Neural cell (in vitro differentiated cells): ENCODE data around the gene INPP1. TPM values are rescaled to one million over a fixed set of nuclear protein-coding genes. Genes with fewer than 3 reads are reported as not detected.

Source experiments
- H2AFZ ChIP-seq: fragments of 200-600, 300-800 bp; sonication (generic), shearing (Covaris generic); 2 replicates; pipeline ENCODE4 v1.6.0; 2014; ENCODE audit warnings: low read depth, mild to moderate bottlenecking, antibody characterized with exemption, low read length, moderate library complexity
- H3F3A ChIP-seq: fragments of 200-600 bp; shearing (Covaris generic); 2 replicates; pipeline ENCODE4 v1.6.1; 2016; ENCODE audit warnings: mild to moderate bottlenecking, moderate library complexity, mixed read lengths, antibody characterized with exemption, low read length; ENCODE audit not compliant: insufficient read depth, poor library complexity, severe bottlenecking
- H3K27ac ChIP-seq: fragments of 200-600, 300-800 bp; sonication (generic), shearing (Covaris generic); 2 replicates; pipeline ENCODE4 v1.5.1; 2014; ENCODE audit warnings: mild to moderate bottlenecking, low read length, moderate library complexity
- H3K27me3 ChIP-seq: fragments of 300-800, 200-600 bp; sonication (generic), shearing (Covaris generic); 2 replicates; pipeline ENCODE4 v1.6.0; 2014; ENCODE audit warnings: mild to moderate bottlenecking, low read depth, low read length, moderate library complexity; ENCODE audit not compliant: insufficient read depth
- H3K36me3 ChIP-seq: fragments of 300-800, 200-600 bp; sonication (generic), shearing (Covaris generic); 2 replicates; pipeline ENCODE4 v1.5.1; 2014; ENCODE audit warnings: mild to moderate bottlenecking, antibody characterized with exemption, low read length, moderate library complexity; ENCODE audit not compliant: insufficient read depth
- H3K4me2 ChIP-seq: fragments of 300-800, 200-600 bp; sonication (generic), shearing (Covaris generic); 2 replicates; pipeline ENCODE4 v1.6.0; 2014; ENCODE audit warnings: mild to moderate bottlenecking, low read length
- H3K4me3 ChIP-seq: fragments of 300-800, 200-600 bp; sonication (generic), shearing (Covaris generic); 2 replicates; pipeline ENCODE4 v1.5.1; 2014; ENCODE audit warnings: mild to moderate bottlenecking, low read length, moderate library complexity
- H3K79me2 ChIP-seq: fragments of 200-600 bp; shearing (Covaris generic); replicated peaks from 2 replicates; pipeline ENCODE4 v1.6.0; 2014; ENCODE audit warnings: mild to moderate bottlenecking, low read length, moderate library complexity; ENCODE audit not compliant: insufficient read depth
- H3K9ac ChIP-seq: fragments of 300-800, 200-600 bp; sonication (generic), shearing (Covaris generic); 2 replicates; pipeline ENCODE4 v1.6.1; 2016; ENCODE audit warnings: mild to moderate bottlenecking, low read length, mixed read lengths
- H3K9me2 ChIP-seq: fragments of 200-600 bp; shearing (Covaris generic); 2 replicates; pipeline ENCODE4 v1.6.1; 2016; ENCODE audit warnings: mild to moderate bottlenecking, low read length, mixed read lengths; ENCODE audit not compliant: insufficient read depth
- H3K9me3 ChIP-seq: fragments of 200-600, 300-800 bp; sonication (generic), shearing (Covaris generic); 2 replicates; pipeline ENCODE4 v1.6.1; 2016; ENCODE audit warnings: mild to moderate bottlenecking, mixed run types, low read length, moderate library complexity, mixed read lengths
- H4K20me1 ChIP-seq: fragments of 200-600 bp; shearing (Covaris generic); 2 replicates; pipeline ENCODE4 v1.6.1; 2016; ENCODE audit warnings: mild to moderate bottlenecking, mixed run types; ENCODE audit not compliant: insufficient read depth
- CTCF ChIP-seq: fragments of 450-650 bp; IDR thresholded peaks from 2 replicates; pipeline ENCODE4 v1.5.1; 2014; ENCODE audit warnings: antibody characterized with exemption, mild to moderate bottlenecking, moderate library complexity; ENCODE audit not compliant: poor library complexity, severe bottlenecking
- EP300 ChIP-seq: fragments of 450-650 bp; conservative IDR thresholded peaks from 2 replicates; pipeline ENCODE4 v1.6.1; 2014; ENCODE audit warnings: antibody characterized with exemption, mild to moderate bottlenecking, moderate library complexity; ENCODE audit not compliant: poor library complexity, severe bottlenecking
- EZH2 ChIP-seq: fragments of 200-600, 300-800 bp; shearing (Covaris generic), sonication (generic); IDR thresholded peaks from 2 replicates; pipeline ENCODE4 v1.6.1; 2014; ENCODE audit warnings: antibody characterized with exemption, low read length, borderline replicate concordance, mild to moderate bottlenecking; ENCODE audit not compliant: insufficient read depth, poor library complexity, severe bottlenecking
- MXI1 ChIP-seq: fragments of 450-650 bp; conservative IDR thresholded peaks from 2 replicates; pipeline ENCODE4 v1.6.1; 2014; ENCODE audit warnings: antibody characterized with exemption, mild to moderate bottlenecking; ENCODE audit not compliant: poor library complexity, severe bottlenecking
- POLR2AphosphoS5 ChIP-seq: IDR thresholded peaks from 2 replicates; pipeline ENCODE4 v1.6.1; 2012
- RAD21 ChIP-seq: fragments of 450-650 bp; conservative IDR thresholded peaks from 2 replicates; pipeline ENCODE4 v1.6.1; 2014; ENCODE audit warnings: antibody characterized with exemption, mild to moderate bottlenecking, moderate library complexity
- REST ChIP-seq: IDR thresholded peaks from 2 replicates; pipeline ENCODE4 v1.6.1; 2012; ENCODE audit warnings: borderline replicate concordance
- SMC3 ChIP-seq: fragments of 450-650 bp; conservative IDR thresholded peaks from 2 replicates; pipeline ENCODE4 v1.6.1; 2014; ENCODE audit warnings: antibody characterized with exemption, mild to moderate bottlenecking, moderate library complexity; ENCODE audit not compliant: poor library complexity
- TAF1 ChIP-seq: IDR thresholded peaks from 2 replicates; pipeline ENCODE4 v1.6.1; 2012; ENCODE audit warnings: low read depth
- polyA plus RNA-seq: library from polyadenylated mRNA; depleted of rRNA; stranded (reverse); fragments of >200 nt; gene quantifications from 2 replicates; pipeline ENCODE4 v1.2.3, GENCODE V29; 2014

Gene INPP1
- polyA plus RNA-seq, 1 donor from 2014 or later, result 15.1 TPM

GRCh38 chr2:190338453-190338852, 4.9 kb upstream of the INPP1 start:
- no peak overlapping the region for H2AFZ ChIP-seq

DNA sequence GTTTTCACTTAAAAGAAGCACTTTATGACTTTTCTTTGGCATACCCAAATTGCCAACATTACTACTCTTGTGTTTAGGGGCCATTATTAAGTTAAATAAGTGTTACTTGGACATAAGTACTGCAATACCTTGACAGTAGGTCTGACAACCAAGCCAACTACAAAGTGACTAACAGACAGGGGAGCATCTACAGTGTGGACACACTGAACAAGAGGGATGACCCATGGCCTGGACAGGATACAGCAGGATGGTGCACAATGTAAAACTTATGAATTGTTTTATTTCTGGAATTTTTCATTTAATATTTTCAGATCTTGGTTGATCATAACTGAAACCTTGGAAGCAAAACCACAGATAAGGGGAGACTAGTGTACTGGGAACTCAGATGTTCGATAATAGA, 4.0 kb upstream of the INPP1 start:
- Histone ChIP-seq H3K9me2 (no peaks in the 10 kb centered on the region), H3K27me3 (no peaks in the 10 kb centered on the region), H3K79me2 (no peaks in the 10 kb centered on the region), H3K9ac (no peak overlapping the region), H3K9me3 (no peaks in the 10 kb centered on the region), H3K36me3 (no peaks in the 10 kb centered on the region), H4K20me1 (no peaks in the 10 kb centered on the region), H3K27ac (no peak overlapping the region), H3K4me2 (no peak overlapping the region), H2AFZ (no peak overlapping the region), H3K4me3 (no peak overlapping the region), H3F3A (no peaks in the 10 kb centered on the region)
- no peak for TF ChIP-seq EP300
- no peak for TF ChIP-seq MXI1
- no peak for TF ChIP-seq TAF1
- no peak for TF ChIP-seq EZH2
- TF ChIP-seq RAD21, result no peak
- TF ChIP-seq REST, result no peak

More at GRCh38 chr2:190338453-190338852, 4.9 kb upstream of the INPP1 start:
- Histone ChIP-seq H3K9me3 (no peaks in the 10 kb centered on the region), H3K4me3 (no peak overlapping the region), H3K27me3 (no peaks in the 10 kb centered on the region), H3K9ac (no peak overlapping the region), H3K36me3 (no peaks in the 10 kb centered on the region), H3K27ac (no peak overlapping the region), H3K79me2 (no peaks in the 10 kb centered on the region), H3K9me2 (no peaks in the 10 kb centered on the region), H3K4me2 (no peak overlapping the region), H3F3A (no peaks in the 10 kb centered on the region), H4K20me1 (no peaks in the 10 kb centered on the region)
- TF ChIP-seq SMC3 (no peak), REST (no peak), CTCF (no peak), MXI1 (no peak), EZH2 (no peak), TAF1 (no peak), EP300 (no peak), POLR2AphosphoS5 (no peak), RAD21 (no peak)
